H1 (cell line): Measurements from ENCODE around the gene EPHA2. TPM values are rescaled to one million over a fixed set of nuclear protein-coding genes. Genes with fewer than 3 reads are reported as not detected.

Experiments
- ASH2L ChIP-seq: fragments of 200-600, 300-600 bp; sonication (generic); IDR thresholded peaks from one replicate; pipeline ENCODE4 v1.7.1; 2017; ENCODE audit warnings: low read length
- ATF3 ChIP-seq: IDR thresholded peaks from 2 replicates; pipeline ENCODE4 v1.6.1; 2011; ENCODE audit warnings: low read depth, mild to moderate bottlenecking, low read length; ENCODE audit not compliant: insufficient read depth
- CEBPB ChIP-seq: IDR thresholded peaks from 2 replicates; pipeline ENCODE4 v1.6.1; 2012; ENCODE audit warnings: low read depth, low read length
- CHD7 ChIP-seq: fragments of 300-600 bp; sonication (generic); IDR thresholded peaks from 2 replicates; pipeline ENCODE4 v1.7.1; 2012; ENCODE audit warnings: low read length, moderate library complexity, mild to moderate bottlenecking, inconsistent platforms; ENCODE audit not compliant: insufficient replicate concordance
- E2F6 ChIP-seq: IDR thresholded peaks from 2 replicates; pipeline ENCODE4 v1.6.1; 2012; ENCODE audit warnings: inconsistent platforms
- RNF2 ChIP-seq: fragments of 200-900, 300-1000 bp; sonication (generic); IDR thresholded peaks from 2 replicates; pipeline ENCODE4 v1.7.1; 2016; ENCODE audit warnings: borderline replicate concordance, low read depth, mild to moderate bottlenecking, antibody characterized with exemption, low read length; ENCODE audit not compliant: poor library complexity, severe bottlenecking; ENCODE audit errors: missing control alignments
- SUZ12 ChIP-seq: fragments of 200-600 bp; sonication (generic); IDR thresholded peaks from 2 replicates; pipeline ENCODE4 v1.6.1; 2012; ENCODE audit warnings: mild to moderate bottlenecking, inconsistent platforms, low read length, moderate library complexity, mixed read lengths
- TAF7 ChIP-seq: optimal IDR thresholded peaks from 2 replicates; pipeline ENCODE3; 2011; ENCODE audit warnings: low read depth, mild to moderate bottlenecking, inconsistent platforms, low read length, moderate library complexity, borderline replicate concordance
- TCF12 ChIP-seq: IDR thresholded peaks from 2 replicates; pipeline ENCODE4 v1.6.1; 2011; ENCODE audit warnings: low read depth, mild to moderate bottlenecking, low read length
- polyA plus RNA-seq, 7 experiments: library from polyadenylated mRNA; depleted of rRNA in 3 of 7; stranded (reverse) in 5 of 7; unstranded in 2 of 7; fragments of >200 nt in 5 of 7; fragments of 200-250 nt in 2 of 7; gene quantifications; 1 replicate in 5 of 7; 2 replicates in 1 of 7; 4 replicates in 1 of 7; pipeline versions ENCODE4 v1.2.1 to v1.2.3, GENCODE V29; 2011 to 2013; ENCODE audit warnings: missing spikeins in 2 of 7, mixed read lengths in 2 of 7
- total RNA-seq: library from RNA; stranded (reverse); fragmentation: NEBNext Ultra II Directional; extraction: Animal tissue kit (Norgen Biotek cat#: 25700); gene quantifications from 2 replicates; pipeline ENCODE4 v1.2.1, GENCODE V29; 2021

Gene EPHA2
- total and polyA plus RNA-seq, 2 of the 8 experiments (the other 6 are each of a cell fraction or from before 2014, with no cell fraction given), result 26.8 to 33.6 TPM

- TF ChIP-seq CHD7 (no peak), TAF7 (no peak), RNF2 (no peak), ASH2L (no peak), SUZ12 (no peak), E2F6 (no peak), TCF12 (no peak), ATF3 (no peak), CEBPB (no peak)
Observed at GRCh38 chr1:16153999-16154673, 1.7 kb downstream of the EPHA2 start (continued).
